GM19351 (cell line): Measurements from ENCODE around the gene RAI1.

Experiments
- ATAC-seq: cut with Tn5 transposase; IDR thresholded peaks from one replicate; pipeline ENCODE4 v1.9.1; 2021; ENCODE audit warnings: mild to moderate bottlenecking, moderate library complexity; ENCODE audit not compliant: unreplicated experiment

Gene RAI1

DNA sequence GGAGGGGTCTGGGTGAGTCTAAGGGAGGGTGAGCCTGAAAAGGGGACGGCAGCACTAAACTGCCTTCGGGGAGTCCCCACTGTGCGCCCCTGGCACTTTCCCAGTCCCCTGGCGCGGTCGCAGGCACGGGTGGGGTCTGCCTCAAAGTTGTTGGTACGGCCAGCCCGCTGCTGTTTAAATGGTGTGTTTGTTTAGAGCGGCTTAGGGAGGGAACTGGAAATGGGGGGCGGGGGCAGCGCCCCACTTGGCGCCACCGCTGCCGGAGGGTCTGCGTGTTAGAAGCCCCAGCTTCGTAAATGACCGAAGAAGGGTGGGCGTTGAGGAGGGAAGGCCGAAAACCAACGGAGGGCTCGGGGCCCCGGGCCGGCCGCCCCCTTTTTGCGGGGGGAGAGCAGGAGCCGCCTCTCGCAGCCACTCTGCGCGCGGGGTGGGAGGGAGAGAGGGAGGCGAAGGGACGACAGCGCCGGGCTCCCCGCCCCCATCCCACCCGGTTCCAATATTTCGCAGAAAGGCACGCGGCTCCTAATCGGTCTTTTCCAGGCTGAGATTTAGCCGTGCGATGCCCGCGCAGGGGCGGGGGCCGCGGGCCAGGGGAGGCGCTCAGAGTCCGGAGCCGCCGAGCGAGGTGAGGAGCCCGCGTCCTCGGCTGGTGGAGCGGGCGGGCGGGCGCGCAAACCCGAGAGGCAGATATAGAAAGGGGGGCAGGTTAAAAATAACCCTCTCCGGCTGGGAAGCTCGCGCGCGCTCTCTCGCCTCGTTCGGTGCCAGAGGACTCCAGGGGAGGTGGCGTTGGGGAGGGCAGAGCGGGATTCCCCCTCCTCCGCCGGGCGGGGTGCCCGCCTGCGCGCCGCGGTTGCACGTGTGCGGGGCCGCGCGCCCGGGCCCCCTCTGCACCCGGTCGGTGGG lies 100.6 kb downstream of the RAI1 start:
- ATAC-seq, result no peak

DNA sequence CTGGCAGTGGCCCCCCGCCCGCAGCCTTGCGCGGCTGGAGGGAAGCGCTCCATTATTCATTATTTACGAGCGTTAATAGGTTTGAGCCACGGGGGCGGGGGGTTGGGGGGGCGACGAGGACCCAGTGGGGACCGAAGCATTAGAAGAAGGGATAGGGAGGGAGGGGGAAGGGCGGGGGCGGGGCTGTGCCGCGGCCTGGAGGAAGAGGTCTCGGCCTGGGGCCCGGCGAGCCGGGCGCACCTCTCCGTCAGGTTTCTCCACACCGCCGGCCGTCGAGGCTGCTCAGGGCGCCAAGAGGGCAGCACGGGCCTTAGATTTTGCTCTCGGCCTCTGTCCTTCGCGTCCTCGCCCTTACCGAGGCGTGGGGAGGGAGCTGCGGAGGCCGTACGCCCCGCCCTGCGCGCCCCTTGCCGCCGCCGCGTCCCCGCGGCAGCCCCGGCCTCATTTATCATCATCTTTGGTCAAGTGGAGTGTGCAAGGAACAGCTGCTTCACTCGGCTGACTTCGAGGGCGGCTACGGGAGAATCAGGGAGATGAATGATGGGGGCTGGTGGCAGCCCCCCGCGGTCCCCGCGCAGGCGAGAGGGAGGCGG lies 101.4 kb downstream of the RAI1 start:
- no peak for ATAC-seq

DNA sequence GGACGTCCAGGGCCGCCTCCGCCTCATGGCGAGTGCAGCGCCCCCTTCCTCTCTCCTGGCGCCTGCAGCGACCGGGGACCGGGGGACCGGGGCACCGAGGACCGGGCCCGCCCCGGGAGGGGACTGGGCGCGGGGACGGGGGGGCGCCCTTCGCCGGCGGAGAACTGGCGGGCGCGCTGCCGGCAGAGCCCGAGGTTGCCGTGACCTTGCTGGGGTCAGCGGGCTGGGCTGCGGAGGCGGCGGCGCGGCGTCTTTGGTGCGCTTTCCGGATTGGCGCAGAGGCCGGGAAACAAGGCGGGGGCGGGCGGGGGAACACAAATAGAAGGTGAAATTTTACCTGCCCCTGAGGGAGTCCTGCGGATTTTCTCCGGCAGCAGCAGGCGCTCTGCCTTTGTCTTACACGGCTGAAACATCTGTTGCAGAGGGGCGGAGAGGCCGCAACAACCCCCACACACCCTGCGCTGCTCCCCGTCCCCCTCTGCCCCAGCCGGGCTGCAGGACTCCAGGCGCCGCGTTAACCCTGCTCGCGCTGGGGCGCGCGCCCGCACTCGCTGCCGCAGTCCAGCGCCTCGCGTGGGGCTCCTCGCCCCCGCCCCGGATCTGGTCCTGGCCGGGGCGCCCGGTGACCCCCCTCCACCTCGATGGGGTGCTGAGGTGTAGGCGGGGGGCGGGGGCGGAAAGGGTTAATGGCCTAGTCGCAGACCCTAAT lies 102.0 kb downstream of the RAI1 start:
- peak; percentile 47 for ATAC-seq

DNA sequence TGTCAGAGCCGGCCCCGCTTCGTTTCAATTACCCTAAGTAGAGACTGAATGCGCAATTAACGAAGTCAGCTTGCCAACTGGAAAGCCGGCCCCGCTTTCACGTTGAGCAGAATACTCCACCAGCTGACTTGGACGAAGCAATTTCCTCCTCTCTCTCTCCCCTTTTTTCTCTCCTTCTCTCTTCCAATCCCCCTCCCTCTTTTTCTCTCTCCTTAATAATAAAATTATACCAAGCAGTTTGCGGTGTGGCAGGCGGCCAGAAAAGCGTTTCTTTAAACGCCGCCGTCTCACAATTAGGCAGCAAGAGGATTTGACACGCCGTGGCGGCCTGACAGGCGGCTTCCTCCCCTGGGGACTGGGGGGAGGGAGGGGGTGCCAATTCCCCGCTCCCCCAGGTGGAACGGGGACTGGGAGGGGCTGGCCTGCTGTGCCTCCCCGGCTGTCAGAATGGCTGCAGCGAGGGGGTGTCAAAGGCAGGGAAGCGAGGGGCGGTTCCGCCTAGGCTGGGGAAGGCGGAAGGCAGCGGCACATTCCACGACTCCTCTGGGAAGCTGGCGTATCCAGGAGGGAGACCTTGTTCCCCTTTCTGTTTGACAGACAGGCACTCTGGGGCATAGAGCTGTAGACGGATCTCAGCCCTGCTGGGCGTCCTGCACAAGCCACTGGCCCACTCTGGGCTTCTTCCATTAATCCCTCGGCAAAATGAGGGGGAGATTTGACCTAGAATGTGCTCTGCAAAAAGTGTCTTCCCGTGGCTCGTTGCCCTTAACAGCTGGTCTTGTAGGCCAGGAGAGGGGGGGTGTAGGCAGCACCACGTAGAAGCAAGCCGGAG lies 102.8 kb downstream of the RAI1 start:
- peak; percentile 10 for ATAC-seq

DNA sequence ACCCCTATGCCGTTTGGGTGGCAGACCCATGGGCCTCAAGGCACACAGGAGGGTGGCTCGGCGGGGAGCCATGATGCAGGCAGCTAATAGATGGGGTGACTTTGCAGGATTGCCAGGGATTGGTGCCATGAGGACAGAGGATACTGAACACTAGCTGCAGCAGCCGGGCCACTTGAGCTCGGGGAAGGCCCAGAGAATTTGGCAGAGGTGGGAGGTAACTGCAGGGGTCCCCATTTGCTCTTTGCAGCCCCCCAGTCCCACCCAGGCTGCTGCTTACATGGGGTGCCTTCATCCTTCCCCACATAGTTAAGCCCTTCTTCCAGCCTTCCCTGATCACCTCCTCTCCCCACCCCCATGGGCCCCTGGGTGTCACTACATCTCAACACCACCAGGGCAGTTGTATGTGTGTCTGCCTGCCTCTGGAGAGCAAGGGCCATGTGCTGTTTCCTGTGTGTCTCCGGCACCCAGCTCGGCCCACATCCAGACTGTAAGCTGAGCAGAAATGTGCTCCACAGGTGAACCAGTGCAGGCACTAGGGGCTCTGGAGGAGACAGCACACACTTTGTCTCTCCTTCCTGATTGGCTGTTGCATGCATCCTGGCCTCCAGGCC lies 103.5 kb downstream of the RAI1 start:
- ATAC-seq, result no peak

DNA sequence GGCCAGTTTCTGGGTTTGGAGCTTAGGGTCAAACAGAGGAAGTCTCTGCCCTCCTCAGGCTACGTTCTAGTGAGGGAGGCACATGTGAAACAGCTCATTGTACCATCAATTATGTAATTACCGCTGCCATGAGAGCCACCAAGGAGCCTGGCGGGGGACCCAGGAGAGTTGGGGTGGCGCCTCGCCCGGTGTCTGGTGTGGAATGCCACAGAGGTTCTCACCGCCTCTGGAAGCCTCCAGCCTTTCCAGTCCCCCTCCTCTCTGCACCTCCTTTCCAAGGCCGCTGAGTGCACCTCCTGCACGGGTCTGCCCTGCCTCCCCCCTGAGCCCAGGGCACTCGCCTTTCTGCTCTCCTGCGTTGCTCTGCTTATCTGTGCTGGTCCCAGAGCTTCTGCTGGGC lies 104.1 kb downstream of the RAI1 start:
- ATAC-seq, result no peak

DNA sequence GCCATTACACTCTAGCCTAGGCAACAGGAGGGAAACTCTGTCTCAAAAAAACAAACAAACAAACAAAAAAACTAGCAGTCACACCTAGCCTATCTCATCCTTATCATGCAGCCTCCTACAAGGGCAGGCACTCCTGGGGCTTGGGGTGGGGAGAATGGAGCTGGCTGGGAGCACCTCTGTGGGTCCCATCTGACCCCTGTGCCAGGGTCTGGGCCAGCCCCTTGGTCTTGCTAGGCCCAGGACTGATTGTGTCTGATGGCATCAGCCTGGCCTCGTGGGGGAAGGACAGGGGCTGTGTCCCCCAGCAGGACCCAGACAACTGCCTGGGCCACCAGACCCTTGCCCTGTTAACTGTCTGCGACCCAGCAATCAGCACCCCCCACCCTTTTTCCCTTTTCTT lies 105.7 kb downstream of the RAI1 start:
- no peak for ATAC-seq

DNA sequence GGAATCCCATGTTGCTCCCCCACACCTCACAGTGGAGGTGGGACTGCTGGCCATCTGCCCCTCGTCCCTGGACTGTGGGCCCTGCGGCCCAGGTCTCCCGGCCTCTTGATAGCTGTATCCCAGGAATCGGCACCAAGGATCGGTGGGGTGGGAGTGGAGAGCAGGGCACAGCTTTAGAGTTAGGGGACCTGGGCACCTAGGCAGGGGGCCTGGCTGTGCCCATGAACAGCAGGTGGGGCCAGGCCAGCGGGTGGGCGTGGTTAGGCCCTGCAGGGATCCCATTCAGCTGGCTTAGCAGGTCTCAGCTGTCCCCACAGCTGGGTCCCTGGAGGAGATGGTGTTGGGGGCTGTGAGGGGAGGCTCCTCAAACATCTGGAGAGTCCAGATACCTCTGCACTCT lies 106.3 kb downstream of the RAI1 start:
- ATAC-seq, result no peak

DNA sequence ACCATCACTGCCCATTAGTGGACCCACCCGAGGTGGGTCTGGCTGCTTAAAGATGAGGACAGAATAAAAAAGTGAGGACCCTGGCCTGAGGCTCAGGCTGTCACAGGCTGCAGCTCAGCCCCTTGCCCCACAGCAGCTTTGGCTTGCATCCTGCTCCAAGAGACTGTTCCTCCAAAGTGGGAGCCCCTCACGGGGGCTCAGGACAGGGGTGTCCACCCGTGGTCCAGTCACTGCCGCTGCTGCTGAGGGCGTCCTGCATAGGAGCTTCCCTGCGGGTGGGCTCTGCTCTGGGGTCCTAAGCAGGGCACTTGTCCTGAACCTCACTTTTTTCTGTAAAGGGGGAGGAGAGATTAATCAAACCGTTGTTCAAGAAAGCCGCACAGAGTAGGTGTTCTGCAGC lies 107.7 kb downstream of the RAI1 start:
- no peak for ATAC-seq

DNA sequence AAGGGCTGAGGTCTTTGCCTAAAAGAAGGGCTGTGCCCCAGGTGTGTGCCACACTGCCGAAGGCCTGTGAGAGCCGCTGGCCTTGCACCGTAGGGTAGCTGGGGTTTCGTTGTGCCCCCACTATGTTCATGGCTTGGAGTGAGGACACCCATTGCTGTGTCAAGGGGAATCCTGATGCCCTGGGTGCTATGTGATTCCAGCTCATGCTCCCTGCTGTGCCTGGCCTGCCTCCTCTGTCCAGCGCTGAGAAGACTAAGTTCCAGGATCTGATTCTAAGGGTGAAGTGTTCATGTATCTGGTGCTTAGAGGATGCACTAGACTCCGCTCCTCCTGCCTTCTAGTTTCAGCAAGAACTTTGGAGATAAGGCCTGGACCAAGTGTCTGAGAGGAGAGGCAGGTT lies 108.2 kb downstream of the RAI1 start:
- ATAC-seq, result no peak

DNA sequence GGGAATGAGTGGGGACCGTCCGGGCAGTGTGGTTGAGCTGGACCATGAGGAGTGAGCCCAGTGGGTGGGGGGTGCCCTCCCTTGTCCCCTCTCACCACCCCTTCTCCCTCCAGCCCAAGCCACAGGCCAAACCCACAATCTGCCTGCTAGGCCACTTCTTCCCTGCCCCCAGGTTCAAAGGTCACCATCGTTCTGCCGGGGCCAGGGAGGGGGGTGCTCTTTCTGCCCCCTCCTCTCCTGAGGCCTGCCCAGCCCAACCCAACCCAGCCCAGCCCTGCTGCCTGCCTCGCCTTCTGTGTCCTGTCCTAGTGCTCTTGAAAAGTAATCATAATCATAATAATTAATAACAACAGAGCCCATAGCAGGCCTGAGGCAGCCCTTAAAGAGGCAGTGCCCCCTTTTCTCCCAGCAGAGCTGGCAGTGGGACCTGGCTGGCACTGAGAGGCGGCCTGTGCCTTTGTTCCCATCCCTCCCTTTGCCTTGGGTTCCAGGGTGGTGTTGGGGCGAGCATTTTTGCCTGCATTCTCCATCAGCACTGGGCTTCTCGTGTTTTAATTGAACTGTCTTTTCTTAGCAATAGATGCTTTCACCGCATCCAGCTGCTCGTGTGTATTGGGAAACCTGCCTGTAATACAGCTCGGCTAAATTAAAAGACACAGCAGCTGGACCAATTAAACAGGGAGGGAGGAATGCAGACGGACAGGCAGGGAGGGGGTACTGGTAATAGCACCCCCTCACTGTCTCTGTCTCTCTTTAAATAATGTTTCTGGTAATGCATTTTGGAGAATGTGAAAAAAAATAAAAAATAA lies 108.8 kb downstream of the RAI1 start:
- no peak for ATAC-seq

DNA sequence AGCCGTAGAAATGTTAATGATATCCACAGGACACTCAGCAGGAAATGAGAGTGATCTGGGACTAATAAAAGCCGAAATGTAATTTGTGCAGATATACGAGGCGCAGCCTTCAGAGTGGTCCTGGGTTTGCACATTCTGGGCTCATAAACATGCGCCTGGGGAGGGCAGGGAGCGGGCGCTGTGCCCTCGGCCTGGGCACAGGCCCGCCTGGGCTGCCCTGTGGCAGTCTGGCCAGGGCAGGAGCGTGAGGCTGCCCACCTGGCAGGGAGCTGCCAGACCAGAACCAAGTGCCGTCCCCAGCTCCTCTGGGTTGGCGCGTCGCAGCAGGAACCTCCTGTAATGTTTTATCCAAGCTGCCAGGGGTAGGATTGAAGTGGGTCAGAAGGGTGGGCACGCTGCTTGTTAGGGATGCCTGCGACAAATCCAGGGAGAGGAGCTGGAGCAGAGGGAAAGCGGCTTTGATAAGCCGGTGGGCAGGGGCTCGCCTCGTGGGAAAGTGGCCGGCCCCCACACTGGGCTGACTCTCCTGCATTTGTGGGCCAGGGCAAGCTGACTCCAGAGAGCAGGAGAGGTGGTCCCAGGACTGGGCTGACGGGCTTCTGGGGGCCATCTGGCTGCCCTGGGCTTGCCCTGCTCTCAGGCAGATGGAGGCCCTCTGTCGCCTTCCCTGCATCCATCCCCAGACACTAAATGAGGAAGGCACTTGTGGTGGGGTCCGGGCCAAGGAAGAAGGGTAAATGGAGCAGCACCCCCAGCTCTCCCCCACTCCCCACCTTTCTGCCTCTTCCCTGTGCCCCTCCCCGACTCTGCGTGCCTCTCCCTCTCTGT lies 109.6 kb downstream of the RAI1 start:
- ATAC-seq, result no peak

DNA sequence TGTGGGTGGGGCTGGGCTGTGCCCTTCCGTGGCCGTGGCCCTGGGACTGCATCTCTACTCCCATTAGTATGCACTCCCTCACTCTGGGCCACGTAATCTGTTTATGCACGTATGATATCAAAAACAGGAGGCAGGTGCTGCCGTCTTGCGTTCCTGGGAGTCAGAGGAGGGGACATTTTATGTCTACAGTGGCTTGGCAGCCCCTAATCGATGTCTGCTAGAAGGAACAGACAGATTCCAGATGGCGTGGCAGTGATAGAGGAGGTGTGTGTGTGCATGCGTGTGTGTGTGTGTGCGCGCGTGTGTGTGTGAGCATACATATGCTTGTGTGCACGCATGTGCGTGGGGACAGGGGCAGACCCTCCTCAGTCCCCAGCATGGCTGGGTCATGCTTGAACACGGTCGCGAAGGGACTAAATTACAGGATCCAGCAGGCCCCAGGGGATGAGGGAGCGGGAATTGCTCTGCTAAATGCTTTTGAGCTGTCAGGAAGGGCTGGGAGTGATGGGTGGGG lies 110.8 kb downstream of the RAI1 start:
- no peak for ATAC-seq

DNA sequence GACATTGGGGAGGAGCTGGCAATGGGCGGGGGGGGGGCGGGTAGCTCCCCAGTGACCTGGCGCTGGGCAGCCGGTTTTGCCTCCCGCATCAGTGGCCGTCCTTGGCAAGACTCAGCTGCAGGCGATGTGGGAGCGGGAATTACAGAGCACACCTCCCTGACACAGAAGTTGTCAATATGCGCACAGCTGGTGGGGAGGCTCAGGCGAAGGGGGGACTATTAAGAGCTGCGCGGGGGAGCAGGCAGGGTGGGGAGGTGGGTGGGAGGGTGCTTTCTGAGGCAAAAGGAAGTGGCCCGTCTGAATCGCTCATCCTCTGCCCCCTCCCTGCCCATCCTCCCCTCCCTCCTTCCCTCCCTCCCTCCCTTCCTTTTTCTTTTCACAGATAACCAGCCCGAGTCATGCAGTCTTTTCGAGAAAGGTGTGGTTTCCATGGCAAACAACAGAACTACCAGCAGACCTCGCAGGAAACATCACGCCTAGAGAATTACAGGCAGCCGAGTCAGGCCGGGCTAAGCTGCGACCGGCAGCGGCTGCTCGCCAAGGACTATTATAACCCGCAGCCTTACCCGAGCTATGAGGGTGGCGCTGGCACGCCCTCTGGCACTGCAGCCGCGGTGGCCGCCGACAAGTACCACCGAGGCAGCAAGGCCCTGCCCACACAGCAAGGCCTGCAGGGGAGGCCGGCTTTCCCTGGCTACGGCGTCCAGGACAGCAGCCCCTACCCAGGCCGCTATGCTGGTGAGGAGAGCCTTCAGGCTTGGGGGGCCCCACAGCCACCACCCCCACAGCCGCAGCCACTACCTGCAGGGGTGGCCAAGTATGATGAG lies 111.5 kb downstream of the RAI1 start:
- no peak for ATAC-seq

DNA sequence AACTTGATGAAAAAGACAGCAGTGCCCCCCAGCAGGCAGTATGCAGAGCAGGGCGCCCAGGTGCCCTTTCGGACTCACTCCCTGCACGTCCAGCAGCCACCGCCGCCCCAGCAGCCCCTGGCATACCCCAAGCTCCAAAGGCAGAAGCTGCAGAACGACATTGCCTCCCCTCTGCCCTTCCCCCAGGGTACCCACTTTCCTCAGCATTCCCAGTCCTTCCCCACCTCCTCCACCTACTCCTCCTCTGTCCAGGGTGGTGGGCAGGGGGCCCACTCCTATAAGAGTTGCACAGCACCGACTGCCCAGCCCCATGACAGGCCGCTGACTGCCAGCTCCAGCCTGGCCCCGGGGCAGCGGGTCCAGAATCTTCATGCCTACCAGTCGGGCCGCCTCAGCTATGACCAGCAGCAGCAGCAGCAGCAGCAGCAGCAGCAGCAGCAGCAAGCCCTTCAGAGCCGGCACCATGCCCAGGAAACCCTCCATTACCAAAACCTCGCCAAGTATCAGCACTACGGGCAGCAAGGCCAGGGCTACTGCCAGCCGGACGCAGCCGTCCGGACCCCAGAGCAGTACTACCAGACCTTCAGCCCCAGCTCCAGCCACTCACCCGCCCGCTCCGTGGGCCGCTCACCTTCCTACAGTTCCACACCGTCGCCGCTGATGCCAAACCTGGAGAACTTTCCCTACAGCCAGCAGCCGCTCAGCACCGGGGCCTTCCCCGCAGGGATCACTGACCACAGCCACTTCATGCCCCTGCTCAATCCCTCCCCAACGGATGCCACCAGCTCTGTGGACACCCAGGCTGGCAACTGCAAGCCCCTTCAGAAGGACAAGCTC lies 112.3 kb downstream of the RAI1 start:
- no peak for ATAC-seq

DNA sequence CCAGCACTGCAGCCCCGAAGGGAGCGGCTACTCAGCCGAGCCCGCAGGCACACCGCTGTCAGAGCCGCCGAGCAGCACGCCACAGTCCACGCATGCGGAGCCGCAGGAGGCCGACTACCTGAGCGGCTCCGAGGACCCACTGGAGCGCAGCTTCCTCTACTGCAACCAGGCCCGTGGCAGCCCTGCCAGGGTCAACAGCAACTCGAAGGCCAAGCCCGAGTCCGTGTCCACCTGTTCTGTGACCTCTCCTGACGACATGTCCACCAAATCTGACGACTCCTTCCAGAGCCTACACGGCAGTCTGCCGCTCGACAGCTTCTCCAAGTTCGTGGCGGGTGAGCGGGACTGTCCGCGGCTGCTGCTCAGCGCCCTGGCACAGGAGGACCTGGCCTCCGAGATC lies 113.1 kb downstream of the RAI1 start:
- ATAC-seq, result no peak

DNA sequence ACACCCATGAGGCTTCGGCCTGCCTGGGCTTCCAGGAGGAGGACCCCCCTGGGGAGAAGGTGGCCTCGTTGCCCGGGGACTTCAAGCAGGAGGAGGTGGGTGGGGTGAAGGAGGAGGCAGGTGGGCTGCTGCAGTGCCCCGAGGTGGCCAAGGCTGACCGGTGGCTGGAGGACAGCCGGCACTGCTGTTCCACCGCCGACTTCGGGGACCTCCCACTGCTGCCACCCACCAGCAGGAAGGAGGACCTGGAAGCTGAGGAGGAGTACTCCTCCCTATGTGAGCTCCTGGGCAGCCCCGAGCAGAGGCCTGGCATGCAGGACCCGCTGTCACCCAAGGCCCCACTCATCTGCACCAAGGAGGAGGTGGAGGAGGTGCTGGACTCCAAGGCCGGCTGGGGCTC lies 114.0 kb downstream of the RAI1 start:
- no peak for ATAC-seq
